SH-SY5Y (cell line): ENCODE measurements around the gene CERT1.

ENCODE experiments used
- GATA2 ChIP-seq: IDR thresholded peaks from 2 replicates; pipeline ENCODE4 v1.6.1; 2011; ENCODE audit warnings: mild to moderate bottlenecking, low read depth, low read length
- GATA3 ChIP-seq: IDR thresholded peaks from 2 replicates; pipeline ENCODE4 v1.6.1; 2011; ENCODE audit warnings: low read depth, mild to moderate bottlenecking, low read length, moderate library complexity

DNA sequence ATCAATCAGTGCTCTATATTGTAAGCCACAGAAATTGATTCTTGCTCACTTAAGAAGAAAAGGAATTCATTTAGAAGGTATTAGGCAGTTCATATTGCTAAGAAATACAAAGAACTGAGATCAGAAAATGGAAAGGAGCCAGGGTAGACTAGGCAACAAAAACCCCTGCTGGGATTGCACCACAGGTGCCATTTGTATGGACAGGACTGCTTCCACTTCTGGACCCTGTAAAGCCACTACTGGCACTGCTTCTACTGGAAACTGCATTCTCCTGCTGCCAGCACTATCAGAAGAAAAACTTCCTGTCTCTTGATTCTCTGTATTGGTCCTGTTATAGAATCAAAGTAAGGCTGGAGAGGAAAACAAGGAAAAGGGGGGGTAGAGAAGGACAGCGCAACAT lies 45.9 kb downstream of the CERT1 start:
- TF ChIP-seq GATA2 (no peak), GATA3 (no peak)
